ENCODE measurements around the gene FAM171A2.
A peak's percentile ranks its signal among the peaks of the same experiment; 100 is the strongest.
"Not testable (repeated sequence)": the region's sequence is repeated elsewhere in the genome, so short reads cannot be mapped to it uniquely, and the experiment has no call there.

Gene FAM171A2

DNA sequence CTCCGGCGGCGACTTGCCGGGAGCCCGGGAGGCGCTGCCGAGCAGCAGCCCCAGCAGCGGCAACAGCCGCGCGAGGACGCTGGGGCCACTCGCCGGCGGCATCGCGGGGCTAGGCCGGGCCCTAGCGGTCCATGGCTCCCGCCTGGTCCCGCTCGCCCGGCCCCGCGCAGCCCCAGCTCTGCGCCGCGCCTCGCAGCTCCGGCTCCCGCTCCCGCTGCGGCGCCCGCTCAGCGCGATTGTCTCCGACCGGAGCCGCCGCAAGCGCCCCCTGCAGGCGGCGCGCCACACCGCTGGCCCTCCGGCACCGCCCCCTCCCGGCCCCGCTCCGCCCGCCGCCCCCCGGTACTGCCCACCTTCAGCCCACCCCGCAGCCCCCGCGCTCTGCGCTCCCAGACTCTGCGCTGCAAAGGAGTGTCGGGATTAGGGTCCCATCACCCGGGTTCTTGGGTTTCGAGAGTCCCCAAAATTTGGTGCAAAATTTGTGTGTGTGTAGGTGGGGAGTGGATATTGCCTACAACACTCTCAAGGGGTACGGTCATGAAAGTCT, at the start of gene FAM171A2:
Gene FAM171A2 (minus strand): TSS at position 241 of the 547 bp plus-strand sequence. CDS start 139 bp downstream, at position 102.
- no peak for FAIRE-seq

GRCh38 chr17:44409309-44410028, 45.8 kb upstream of the FAM171A2 start:
- DNase-seq (ENCODE audit: low spot score): no peak
- no peak for FAIRE-seq

More for the DNA sequence above, at the start of gene FAM171A2:
- peak; percentile 12 for DNase-seq (ENCODE audit: low spot score)

- DNase-seq (ENCODE audit: low spot score) (no peak), FAIRE-seq (no peak)
Measured at GRCh38 chr17:44408786-44409185, 45.1 kb upstream of the FAM171A2 start.

- DNase-seq (ENCODE audit: low spot score) (no peak), FAIRE-seq (no peak)
Measured at GRCh38 chr17:44402564-44403172, 39.0 kb upstream of the FAM171A2 start.

DNA sequence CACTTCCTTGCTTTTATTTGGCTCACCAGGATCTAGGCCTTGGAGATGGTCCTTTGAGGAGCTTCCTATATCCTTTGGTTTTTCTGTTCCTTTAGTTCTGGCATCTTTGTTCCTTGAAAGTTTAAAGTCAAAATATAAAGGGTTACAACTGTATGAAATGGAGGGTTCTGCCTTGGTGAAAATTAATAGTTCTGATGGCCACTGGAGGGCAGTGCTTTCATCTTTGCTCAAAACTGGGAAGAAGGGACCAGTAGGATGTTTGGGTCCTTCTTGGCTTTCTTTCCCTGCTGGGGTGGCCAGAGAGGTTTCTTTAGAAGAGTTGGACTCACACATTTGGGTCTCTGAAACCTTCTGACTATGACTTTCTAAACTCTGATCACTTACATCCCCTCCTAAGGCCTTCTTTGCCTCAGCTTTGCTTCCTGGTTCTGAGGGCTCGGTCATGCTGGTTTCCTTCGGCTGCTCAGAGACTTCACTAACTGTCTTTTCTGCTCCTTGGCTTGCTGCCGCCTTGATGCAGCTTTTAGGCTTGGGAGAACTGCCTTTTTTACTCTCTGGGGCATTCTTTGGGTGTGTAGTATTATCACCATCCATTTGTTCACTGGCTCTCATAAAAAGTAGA, 36.7 kb upstream of the FAM171A2 start:
- DNase-seq (ENCODE audit: low spot score): no peak
- no peak for FAIRE-seq

DNA sequence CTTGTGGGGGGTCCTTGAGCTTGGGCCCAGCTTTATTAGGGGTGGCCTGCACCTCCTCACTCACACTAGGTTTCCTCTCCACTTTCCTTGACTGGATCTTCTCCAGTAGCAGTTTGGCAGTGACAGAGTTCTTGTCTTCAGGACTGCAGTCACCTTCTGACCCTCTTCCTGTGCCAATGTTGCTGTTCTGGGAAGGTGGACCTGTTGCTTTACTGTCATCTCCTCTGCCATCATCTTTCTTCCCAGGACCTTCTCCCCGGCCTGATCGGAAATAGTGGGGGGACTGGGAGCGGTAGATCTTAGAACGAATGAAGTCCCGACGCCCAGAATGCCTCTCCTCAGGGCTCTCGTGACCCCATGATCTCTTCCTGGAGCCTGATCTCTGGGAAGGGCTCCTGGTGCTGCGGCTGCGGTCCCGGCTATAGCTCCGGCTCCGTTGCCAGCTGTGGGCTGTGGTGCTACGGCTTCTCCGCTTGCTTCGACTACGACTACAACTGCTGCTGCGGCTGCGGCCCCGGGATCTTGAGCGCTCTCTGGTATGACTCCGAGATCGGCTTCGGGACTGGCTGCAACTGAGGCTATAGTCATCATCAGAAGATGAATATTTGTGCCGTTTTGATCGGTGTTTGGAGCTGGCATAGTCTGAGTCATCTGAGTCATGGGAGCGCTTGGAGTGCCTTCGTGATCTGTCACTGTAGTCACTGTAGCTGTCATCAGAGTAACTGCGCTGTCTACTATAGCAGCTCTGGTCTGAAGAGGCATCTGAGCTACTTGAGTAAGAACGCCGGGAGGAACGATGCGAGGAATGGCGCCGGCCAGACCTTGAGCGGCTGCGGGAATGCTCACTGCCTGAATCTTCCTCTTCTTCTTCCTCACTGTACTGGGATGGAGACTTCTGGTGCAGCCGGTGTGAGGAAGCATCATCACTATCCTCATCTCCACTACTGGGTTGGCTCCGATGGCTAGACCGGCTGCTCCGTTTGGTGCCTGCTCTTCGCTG, 35.3 kb upstream of the FAM171A2 start:
- FAIRE-seq (no peak), DNase-seq (ENCODE audit: low spot score) (no peak)

DNA sequence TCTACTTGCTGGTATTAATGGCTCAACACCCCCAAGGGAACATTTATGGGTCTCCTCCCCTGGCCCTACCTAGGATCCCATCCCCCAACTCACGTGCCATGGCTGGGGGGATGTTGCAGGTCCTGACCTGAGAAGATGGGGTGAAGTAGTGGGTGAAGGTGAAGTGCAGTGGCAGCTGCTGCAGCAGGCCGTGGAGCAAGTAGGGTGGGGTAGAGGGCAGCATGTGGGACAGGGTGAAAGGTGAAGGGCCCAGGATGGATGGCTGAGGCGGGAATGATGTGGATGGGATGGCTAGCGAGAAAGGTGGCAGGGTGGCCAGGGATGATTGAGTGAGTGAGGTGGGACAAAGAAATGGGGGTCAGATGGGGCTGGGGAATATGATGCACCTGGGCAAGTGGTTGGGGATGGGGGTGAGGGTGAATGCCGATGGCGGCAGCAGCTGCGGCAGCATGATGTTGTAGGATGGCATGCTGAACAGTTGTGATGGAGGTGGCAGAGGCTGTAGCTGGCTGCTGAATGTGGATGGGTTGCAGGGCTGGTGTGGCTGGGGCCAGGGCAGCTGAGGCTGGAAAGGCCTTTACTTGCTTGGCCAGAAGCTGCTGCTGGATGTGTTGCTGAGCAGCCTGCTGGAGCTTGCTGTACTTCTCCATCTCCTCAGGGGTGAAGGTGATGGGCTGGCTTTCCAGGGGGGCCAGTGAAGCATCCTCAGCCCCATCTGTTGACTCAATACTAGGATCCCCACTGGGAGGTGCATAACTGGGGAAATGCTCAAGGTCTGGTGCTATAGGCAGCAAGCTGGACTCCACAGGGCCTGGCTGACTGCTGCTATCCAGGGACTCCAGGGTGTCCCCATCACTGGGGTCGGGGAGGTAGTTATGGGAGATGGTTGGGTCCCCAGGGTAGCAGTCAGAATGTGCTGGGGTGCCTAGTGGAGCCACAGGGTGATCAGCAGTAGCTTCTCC, 34.1 kb upstream of the FAM171A2 start:
- DNase-seq (ENCODE audit: low spot score): no peak
- no peak for FAIRE-seq

- DNase-seq (ENCODE audit: low spot score) (no peak), FAIRE-seq (no peak)
Measured at GRCh38 chr17:44396946-44397345, 33.3 kb upstream of the FAM171A2 start.

GRCh38 chr17:44394833-44395232, 31.2 kb upstream of the FAM171A2 start:
- DNase-seq (ENCODE audit: low spot score) (no peak), FAIRE-seq (no peak)

GRCh38 chr17:44394112-44394511, 30.5 kb upstream of the FAM171A2 start:
- not testable (repeated sequence) for FAIRE-seq; DNase-seq (ENCODE audit: low spot score)

GRCh38 chr17:44390250-44390870, 26.7 kb upstream of the FAM171A2 start:
- no peak for FAIRE-seq

GRCh38 chr17:44389723-44390202, 26.1 kb upstream of the FAM171A2 start:
- FAIRE-seq: no peak
- DNase-seq (ENCODE audit: low spot score): no peak

More at GRCh38 chr17:44390250-44390870, 26.7 kb upstream of the FAM171A2 start:
- no peak for DNase-seq (ENCODE audit: low spot score)

GRCh38 chr17:44389281-44389680, 25.6 kb upstream of the FAM171A2 start, which contains the start of gene ITGA2B:
Gene ITGA2B, minus strand, starts transcription at chr17:44389649. Its CDS starts 176 bp downstream, at chr17:44389473.
- FAIRE-seq (no peak), DNase-seq (ENCODE audit: low spot score) (no peak)

GRCh38 chr17:44387804-44388203, 24.2 kb upstream of the FAM171A2 start:
- no peak for DNase-seq (ENCODE audit: low spot score)
- FAIRE-seq: no peak

GRCh38 chr17:44386182-44386525, 22.5 kb upstream of the FAM171A2 start:
- FAIRE-seq (no peak), DNase-seq (ENCODE audit: low spot score) (no peak)

DNA sequence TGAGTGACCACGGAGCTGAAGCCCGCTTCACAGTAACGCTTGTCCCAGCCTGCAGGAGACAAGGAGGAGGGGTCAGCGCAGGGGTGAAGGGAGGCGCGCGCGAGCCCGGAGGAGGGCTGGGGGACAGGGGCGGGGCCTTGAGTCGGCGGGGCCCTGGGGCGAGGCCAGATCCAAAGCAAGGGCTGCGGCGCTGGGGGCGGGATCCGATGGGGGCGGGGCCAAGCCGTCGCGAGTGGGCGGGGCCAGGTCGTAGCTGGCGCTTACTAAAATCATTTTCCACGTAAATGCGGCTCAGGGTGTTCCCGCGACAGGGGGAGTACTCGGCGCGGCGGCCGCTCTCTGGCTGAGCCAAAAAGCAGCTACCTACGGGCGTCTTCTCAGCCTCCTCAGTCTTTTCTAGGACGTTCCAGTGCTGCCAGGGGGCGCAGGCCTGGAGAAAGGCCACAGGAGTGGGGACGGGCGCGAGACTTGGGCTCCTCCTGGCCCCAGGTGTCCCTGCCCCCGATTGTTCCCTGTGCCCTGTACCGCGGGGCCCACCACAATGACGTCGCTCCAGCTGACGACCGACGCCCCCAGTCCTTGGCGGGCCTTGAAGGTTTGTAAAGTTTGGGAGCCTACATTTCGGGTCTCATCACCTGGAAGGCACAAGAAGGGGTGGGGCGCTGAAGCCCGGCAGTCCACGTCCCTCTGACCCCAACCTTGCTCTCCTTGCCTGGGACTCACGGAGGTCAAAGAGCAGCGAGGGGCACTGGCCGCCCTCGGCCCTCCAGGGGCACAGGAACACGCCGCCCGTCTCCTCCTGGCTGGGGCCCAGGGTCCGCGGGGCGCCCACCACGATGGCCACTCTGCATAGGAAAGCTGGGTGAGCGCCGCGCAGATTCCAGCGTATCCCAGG, 21.9 kb upstream of the FAM171A2 start:
- FAIRE-seq (no peak), DNase-seq (ENCODE audit: low spot score) (peak; percentile 11)

- DNase-seq (ENCODE audit: low spot score) (no peak), FAIRE-seq (no peak)
Measured at GRCh38 chr17:44384823-44385286, 21.2 kb upstream of the FAM171A2 start.

DNA sequence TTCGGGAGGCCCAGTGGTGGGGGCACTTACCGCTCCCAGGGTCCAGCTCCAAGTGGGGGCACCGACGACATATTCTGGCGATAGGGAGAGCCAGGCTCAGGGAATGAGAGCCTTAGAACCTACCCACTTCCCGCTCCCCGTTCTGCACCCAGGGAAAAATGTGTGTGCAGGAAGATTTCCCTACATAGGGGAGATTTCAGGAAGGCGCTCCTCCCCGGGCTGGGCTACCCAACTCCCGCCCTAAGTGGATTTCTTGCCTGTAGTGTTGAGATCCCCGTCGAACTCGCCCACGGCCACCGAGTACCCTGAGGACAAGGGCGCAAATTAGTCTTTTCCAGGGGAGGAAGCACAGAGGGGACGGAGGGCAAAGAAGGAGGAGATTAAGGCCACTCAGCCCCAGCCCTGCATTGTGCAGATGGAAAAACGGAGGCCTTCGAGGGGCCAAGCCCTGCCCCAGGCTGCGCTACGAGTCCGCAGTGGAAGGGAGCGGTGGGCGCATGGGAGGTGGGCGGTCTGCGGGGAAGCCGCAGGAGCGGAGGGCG, 20.7 kb upstream of the FAM171A2 start:
- no peak for DNase-seq (ENCODE audit: low spot score)
- no peak for FAIRE-seq

Measured in RCC 7860 (cell line).